Measurements from ENCODE around the gene NLRP7.
"Not testable (repeated sequence)": the region's sequence is repeated elsewhere in the genome, so short reads cannot be mapped to it uniquely, and the experiment has no call there.

DNA sequence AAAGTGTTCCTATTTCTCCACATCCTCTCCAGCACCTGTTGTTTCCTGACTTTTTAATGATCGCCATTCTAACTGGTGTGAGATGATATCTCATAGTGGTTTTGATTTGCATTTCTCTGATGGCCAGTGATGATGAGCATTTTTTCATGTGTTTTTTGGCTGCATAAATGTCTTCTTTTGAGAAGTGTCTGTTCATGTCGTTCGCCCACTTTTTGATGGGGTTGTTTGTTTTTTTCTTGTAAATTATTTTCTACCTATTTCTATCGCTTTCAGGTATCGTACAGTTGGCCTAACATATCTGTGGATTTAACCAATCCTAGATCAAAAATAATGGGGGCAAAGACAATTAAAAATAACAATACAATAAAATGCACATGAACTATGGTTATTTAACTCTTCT is 24.1 kb upstream of the NLRP7 start:
- TF ChIP-seq, protein P1, sequence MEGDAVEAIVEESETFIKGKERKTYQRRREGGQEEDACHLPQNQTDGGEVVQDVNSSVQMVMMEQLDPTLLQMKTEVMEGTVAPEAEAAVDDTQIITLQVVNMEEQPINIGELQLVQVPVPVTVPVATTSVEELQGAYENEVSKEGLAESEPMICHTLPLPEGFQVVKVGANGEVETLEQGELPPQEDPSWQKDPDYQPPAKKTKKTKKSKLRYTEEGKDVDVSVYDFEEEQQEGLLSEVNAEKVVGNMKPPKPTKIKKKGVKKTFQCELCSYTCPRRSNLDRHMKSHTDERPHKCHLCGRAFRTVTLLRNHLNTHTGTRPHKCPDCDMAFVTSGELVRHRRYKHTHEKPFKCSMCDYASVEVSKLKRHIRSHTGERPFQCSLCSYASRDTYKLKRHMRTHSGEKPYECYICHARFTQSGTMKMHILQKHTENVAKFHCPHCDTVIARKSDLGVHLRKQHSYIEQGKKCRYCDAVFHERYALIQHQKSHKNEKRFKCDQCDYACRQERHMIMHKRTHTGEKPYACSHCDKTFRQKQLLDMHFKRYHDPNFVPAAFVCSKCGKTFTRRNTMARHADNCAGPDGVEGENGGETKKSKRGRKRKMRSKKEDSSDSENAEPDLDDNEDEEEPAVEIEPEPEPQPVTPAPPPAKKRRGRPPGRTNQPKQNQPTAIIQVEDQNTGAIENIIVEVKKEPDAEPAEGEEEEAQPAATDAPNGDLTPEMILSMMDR (conservative IDR thresholded peaks at IDR 0.05; ENCODE audit: low read depth, low read length) = not testable (repeated sequence)
- TF ChIP-seq EZH2 (IDR thresholded peaks at IDR 0.05; ENCODE audit: borderline replicate concordance, low read depth, low read length, poor library complexity, severe bottlenecking) = not testable (repeated sequence)
